HG02763 (cell line): ENCODE data around the gene ZNF407.

Experiments
- ATAC-seq: cut with Tn5 transposase; IDR thresholded peaks from one replicate; pipeline ENCODE4 v1.9.1; 2021; ENCODE audit warnings: mild to moderate bottlenecking, moderate library complexity; ENCODE audit not compliant: unreplicated experiment

Gene ZNF407

DNA sequence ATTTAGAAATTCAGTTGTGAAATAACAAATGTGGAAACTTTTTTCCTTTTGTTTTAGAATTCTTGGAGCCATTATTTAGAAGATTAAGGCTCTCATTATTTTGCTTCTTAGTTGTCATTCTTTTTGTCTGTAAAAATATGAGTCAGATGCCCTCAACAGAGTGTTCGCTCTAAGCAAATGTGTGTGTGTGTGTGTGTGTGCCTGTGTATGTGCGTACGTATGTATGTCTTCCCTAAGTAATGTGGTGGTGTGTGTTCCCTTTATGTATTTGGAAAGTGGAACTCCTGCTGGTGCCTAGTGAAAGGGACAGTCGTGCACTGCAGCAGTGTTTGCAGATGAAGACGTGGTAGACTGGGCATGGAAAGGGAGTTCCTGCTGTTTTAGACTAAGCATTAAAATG lies 27.5 kb downstream of the ZNF407 start:
- no peak for ATAC-seq

DNA sequence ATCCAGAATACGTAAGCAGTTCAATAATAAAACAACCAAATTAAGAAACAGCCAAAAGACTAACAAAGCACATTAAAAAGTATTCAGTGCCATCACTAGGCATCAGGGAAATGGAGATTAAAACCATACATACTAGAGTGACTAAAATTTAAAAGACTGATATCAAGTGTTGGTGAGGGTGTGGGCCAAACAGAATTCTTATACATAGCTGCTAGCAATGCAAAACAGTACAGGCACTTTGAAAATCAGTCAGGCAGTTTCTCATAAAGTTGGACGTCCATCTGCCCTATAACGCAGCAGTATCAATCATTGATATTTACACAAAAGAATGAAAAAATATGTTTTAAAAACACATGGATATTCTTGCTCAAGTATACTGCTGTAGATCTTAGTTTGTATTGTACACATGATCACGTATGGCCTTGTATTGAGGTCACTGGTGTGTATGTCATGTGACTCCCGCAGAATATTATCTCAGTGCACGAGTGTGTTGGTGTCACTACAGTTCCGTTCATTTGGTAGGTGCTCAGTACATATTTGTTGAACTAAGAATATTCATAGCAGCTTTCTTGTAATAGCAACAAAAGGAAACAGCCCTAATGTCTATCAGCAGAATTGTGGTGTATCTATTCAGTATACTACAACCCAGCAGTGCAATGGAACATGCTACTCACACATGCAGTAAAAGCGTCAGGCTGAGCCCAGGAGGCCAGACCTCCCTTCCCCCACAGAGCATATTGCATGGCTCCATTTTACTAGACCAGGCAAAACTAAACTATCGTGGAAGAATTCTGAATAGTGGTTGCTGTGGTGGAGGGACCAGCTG lies 28.6 kb downstream of the ZNF407 start:
- ATAC-seq, result no peak

DNA sequence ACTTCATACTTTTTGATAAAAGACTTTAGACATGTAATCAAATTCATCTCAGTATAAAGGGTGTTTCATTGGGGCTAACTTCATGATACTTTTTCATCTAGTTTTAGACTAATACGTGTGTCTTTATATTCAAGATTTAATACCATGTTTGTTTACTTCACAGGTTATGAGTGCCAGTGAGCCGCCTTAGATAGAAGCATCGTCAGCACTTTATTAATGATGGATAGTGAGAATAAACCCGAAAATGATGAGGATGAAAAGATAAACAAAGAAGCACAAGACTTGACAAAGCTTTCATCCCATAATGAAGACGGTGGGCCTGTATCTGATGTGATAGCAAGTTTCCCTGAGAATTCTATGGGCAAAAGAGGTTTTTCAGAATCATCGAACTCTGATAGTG lies 33.1 kb downstream of the ZNF407 start:
- ATAC-seq, result no peak

DNA sequence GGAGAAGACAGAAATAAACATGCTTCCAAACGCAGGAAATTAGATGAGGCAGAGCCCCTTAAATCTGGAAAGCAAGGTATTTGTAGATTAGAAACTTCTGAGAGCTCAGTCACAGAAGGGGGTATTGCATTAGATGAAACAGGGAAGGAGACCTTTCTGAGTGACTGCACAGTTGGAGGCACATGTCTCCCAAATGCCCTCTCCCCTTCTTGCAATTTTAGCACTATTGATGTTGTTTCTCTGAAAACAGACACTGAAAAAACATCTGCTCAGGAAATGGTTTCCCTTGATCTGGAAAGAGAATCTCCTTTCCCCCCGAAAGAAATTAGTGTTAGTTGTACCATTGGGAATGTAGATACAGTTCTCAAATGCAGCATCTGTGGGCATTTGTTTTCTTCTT lies 33.5 kb downstream of the ZNF407 start:
- ATAC-seq, result no peak

DNA sequence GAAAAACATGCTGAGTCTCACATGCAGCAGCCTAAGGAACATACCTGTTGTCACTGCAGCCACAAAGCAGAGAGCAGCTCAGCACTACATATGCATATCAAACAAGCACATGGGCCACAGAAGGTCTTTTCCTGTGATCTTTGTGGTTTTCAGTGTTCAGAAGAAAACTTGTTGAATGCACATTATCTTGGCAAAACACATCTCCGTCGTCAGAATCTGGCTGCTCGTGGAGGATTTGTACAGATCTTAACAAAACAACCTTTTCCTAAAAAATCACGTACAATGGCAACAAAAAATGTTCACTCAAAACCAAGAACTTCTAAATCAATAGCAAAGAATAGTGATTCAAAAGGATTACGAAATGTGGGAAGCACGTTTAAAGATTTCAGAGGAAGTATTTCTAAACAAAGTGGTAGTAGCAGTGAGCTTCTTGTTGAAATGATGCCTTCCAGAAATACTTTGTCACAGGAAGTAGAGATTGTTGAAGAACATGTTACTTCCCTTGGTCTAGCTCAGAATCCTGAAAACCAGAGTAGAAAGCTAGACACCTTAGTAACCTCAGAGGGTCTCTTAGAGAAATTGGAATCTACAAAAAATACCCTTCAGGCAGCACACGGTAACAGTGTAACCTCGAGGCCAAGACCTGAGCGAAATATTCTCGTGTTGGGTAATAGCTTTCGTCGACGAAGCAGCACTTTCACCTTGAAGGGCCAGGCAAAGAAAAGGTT lies 34.1 kb downstream of the ZNF407 start:
- ATAC-seq, result no peak

DNA sequence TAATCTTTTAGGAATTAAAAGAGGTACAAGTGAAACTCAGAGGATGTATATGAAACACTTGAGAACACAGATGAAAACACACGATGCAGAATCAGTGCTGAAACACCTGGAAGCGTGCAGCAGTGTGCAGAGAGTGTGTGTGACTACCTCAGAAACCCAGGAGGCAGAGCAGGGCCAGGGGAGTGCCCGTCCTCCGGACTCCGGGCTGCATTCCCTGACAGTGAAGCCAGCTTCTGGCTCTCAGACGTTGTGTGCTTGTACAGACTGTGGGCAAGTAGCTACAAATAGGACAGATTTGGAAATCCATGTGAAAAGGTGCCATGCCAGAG lies 34.6 kb downstream of the ZNF407 start:
- ATAC-seq, result no peak

DNA sequence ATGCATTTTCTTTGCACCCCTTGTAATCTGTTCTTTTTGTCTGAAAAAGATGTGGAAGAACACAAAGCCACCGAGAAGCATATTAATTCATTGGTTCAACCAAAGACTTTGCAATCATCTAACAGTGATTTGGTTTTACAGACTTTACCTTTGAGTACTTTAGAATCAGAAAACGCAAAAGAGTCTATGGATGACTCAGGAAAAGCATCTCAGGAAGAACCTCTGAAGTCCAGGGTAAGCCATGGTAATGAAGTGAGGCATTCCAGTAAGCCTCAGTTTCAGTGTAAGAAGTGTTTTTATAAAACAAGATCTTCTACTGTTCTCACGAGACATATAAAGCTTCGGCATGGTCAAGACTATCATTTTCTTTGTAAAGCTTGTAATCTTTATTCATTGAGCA lies 35.2 kb downstream of the ZNF407 start:
- ATAC-seq, result no peak

DNA sequence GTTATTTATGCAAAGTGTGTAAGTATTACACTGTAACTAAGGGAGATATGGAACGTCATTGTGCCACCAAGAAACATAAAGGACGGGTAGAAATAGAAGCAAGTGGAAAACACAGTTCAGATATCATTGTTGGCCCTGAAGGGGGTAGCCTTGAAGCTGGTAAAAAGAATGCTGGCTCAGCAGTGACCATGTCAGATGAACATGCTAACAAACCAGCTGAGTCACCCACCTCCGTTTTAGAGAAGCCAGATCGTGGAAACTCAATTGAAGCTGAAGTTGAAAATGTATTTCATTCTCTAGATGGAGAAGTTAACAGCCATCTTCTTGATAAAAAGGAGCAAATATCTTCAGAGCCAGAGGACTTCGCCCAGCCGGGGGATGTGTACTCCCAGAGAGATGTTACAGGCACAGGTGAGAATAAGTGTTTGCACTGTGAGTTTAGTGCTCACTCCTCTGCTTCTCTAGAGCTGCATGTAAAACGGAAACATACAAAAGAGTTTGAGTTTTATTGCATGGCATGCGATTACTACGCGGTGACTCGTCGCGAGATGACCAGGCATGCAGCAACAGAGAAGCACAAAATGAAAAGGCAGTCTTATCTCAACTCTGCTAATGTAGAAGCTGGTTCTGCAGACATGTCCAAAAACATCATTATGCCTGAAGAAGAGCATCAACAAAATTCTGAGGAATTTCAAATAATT lies 36.1 kb downstream of the ZNF407 start:
- ATAC-seq, result no peak

DNA sequence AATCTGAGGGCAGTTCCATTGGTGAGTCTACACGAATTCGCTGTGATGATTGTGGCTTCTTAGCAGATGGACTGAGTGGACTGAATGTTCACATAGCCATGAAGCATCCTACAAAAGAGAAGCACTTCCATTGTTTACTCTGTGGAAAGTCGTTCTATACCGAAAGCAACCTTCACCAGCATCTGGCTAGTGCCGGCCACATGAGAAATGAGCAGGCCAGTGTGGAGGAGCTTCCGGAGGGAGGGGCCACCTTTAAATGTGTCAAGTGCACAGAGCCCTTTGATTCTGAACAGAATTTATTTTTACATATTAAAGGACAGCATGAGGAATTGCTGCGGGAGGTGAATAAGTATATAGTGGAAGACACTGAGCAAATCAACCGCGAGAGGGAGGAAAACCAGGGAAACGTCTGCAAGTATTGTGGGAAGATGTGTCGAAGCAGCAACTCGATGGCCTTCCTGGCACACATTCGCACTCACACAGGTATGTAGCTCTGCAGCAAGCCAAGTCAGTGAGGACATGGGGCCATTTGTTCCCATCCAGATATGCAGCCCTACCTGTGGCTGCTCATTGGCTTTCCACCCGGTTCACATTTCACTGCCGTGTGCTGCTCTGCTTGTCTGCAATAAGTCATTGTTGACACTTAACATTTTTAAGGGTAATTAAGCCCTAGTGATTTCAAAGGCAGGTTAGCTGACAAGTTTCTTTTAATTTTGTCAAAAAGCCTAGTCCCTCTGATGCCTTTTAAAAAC lies 37.7 kb downstream of the ZNF407 start:
- ATAC-seq, result no peak

DNA sequence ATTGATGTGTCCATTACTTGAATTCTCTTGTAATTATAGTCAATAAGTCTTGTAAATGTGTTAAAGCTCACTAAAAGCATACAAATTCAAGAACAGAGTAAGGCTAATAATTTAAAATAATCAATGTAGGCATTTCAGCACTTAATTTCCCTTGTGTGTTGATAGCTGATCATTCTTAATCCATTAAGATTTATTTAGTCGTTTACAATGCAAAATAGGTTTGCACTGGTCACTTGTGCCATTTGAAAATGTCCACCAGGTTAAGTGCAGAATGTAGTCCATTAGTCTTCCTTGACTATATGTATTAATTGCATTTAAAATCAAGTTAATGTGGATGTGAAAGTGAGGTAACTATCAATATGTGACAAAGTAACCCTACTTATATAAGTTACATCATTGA lies 39.4 kb downstream of the ZNF407 start:
- no peak for ATAC-seq

DNA sequence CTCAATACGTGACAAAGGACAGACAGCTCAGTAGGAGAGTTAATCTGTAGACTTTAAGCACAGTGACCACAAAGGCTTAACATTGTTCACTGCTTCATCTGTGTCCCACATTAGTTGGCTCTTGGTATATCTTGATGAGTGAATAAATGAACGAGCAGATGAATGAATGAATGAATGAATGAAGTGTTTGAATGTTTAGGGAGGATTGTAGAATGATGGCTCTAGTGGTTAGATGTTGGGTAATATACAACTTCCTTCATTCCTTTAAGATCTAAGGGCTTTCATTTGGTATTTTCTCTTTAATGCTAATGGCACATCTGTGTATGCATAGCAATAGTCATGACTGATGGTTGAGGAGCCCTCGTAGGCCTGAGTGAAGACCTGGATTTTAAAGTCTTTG lies 40.5 kb downstream of the ZNF407 start:
- ATAC-seq, result no peak

DNA sequence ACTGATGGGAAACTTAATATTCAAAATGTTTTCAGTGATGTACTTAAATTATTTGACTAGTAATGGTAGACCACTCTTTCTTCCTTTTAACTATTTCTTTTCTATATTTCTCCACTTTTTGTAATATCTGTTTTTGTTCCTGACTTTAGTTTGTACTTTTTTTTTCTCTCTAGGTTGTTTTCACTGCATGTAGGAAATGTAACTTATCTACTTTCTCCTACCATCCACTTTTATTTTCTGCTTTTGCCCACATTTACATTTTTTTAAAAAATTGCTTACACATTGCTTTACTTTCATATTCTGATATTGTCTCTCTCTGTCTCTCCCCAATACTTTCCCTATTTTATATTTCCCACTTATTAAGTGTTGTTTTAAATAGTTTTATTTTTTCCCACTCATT lies 47.0 kb downstream of the ZNF407 start:
- ATAC-seq, result no peak

DNA sequence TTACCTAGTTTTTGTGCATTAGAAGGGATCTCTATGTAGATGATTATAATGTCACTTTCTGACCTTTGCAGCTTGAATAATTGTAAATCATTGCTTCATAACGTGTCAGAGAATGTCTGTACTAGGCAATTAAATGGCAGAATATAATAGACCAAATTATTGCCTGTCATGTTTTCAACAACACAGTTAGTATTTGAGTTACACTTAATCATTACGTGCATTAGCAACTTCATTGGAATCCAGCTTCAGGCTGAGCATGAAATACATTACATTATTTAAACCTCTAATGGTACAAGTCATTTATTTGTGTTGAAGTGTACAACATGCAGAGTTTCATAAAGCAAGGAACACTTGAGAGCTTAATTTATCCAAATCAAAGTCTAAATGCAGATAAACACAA lies 48.0 kb downstream of the ZNF407 start:
- no peak for ATAC-seq

DNA sequence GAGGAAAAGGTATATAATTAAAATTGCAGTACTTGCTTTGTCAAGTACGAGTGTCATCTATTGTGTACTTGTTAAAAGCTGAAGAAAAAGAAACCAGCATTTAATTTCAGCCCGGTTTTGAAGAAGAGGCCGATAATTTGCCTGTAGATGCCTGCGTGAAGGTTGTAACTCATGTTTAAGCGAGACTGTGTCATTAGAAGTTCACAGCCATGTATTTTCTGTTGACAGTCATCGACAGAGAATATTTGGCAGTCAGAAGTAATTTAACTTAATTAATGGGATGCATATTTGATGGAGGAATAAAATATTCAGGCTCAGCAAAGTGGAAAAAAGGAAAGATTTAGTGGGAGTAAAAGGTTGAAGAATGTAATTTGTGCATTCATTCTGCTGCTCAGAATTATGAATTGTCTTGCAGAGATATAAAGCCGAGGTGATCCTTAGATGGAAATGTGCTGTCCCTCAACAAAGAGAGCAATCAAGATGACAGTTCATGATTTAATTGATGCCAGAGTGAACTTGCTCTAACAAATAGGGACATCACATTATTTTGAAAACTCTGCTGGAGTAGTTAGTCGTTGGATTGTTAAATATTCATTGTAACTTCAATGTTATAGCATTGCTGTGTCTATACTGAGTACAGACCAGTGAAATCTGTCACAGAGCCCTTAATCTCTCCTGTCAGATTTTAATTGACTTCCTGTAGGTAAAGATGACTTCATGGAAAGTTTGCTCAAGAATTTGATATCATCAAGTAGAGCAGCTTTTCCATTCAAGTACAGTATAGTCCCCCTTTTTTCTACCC lies 53.9 kb downstream of the ZNF407 start:
- no peak for ATAC-seq

DNA sequence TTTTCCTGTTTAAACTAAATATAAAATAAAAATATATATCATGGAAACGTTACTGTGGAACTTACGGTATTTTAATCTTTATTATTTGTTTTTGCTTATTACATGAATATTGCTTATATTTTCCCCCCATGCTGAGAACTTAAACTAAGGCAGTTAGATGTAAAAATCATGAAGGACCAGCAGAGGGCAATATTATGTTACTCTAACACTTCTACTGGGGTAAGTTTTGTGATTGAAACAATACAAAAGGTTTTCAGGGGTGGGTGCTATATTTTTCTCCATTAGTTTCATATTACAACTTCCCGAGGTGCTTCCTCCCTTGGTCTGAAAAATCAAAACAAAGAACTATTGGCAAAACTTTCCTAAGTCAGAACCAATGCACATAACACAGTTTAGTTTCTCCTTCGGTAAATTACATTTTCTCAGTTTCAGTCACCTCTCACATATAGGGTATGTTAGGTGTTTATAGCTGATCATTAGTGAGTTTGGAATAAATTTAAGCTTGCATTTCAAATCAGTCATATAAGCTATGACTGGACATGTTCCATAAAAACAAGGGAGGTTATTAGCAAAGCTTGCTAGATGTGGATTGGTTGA lies 54.8 kb downstream of the ZNF407 start:
- no peak for ATAC-seq

DNA sequence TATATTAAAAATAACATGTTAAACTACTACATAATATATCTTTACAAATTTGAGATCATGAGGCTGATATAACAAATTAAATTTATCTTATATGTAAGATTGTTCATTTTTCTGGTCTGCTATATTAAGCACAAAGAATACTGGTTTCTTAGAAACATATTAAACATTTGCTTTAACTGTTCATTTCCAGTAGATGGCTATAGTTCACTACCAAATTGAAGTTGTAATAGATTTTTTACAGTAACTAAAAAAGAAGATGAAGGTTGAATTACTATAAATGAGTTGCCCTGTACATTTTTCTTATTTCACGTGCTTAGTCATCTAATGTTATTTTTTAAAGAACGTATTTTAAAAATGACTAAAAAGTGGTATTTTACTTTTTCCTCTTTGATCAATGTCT lies 57.0 kb downstream of the ZNF407 start:
- ATAC-seq, result no peak

DNA sequence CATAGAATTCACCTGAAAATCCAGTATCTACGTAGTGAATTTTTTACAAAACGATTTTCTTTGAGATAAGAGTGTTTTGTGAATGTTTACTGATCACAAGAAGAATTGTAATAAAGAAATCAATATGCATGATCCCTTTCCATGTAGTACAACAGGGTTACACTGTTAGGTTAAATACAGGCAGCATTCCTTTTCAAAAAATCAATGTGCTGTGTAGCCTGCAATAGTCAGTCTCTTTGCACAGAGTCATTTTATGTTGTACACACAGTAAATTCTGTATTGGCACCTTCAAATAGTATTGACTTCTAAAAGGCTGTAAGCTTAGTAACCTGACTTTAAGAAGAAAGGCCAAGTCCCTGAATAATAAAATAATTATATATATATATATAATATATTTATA lies 63.3 kb downstream of the ZNF407 start:
- no peak for ATAC-seq

DNA sequence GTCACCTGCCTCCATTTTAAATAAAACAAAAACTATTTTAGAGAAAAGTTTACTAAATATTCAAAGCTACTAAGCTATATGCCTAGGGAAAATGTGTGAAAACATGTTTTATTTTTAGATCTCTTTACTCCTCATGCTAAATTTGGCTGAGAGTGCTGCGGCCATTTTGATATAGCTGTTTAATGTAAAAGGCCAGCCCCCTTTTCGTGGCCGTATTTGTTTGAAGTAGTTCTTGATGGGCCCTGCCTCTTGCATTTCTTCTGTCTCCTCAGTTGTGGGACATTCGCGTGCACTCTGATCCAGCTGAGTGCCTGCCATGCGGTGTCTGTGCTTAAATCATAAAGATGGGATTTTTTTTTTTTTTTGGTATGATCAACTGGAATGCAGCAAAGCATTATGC lies 64.0 kb downstream of the ZNF407 start:
- no peak for ATAC-seq

DNA sequence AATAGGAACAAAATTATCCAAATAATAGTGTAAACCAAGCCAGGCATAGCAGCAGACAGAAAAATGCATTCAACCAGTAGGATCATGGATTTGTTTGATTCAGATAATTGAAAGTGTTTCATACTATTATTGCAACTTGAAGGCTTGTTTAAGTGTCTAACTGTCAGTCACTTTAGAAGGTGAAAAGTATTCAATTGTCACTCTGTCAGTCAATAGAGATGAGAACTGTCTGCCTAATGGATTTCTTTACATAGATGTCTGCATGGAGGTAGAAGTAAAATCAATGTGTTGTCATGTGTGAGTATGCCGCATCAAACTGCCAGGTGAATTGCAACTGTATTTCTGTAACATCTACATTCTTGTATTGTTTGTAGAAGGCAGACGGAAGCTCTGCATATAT lies 65.0 kb downstream of the ZNF407 start:
- no peak for ATAC-seq

DNA sequence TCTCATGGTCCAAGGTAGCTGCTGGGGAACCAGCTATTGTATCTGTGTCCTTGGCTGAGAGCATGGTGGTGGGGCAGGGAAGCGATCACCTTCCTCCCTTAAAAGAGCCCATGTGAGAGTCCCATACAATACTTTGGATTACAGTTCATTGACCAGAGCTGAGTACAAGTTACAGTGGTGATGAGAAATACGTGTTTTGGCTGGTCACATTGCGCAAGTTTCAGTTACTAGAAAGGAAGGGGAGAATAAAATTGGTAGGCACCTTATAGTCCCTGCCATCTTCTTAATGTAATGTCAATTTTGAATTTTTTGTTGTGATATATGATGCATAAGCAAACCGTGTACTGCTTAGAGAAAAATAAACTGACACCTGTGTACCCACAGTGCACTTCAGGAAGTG lies 67.7 kb downstream of the ZNF407 start:
- ATAC-seq, result no peak
